Neuron (in vitro differentiated cells): ENCODE measurements around the gene SV2B.

Experiments used
- H2AFZ ChIP-seq: one replicate; pipeline ENCODE4 v1.6.1; 2013; ENCODE audit warnings: low read depth, mild to moderate bottlenecking, inconsistent platforms, low read length, moderate library complexity
- H3K27me3 ChIP-seq: one replicate; pipeline ENCODE4 v1.6.1; 2013; ENCODE audit warnings: low read length; ENCODE audit not compliant: insufficient read depth
- H3K36me3 ChIP-seq: one replicate; pipeline ENCODE4 v1.6.1; 2013; ENCODE audit warnings: low read length; ENCODE audit not compliant: insufficient read depth
- H3K4me1 ChIP-seq: one replicate; pipeline ENCODE4 v1.6.1; 2013; ENCODE audit warnings: low read length; ENCODE audit not compliant: insufficient read depth
- H3K4me3 ChIP-seq: 2 replicates; pipeline ENCODE4 v1.5.1; 2013; ENCODE audit warnings: mild to moderate bottlenecking, low read length, moderate library complexity
- H3K9me3 ChIP-seq: one replicate; pipeline ENCODE4 v1.6.1; 2013; ENCODE audit warnings: low read length

The SV2B gene

GRCh38 chr15:91099995-91100813 is at the start of gene SV2B:
TSS of gene SV2B (plus strand) at chr15:91100257. CDS start at chr15:91226264, 126,007 bp downstream.
- H3K9me3 ChIP-seq, result peaks cover 2% of the 10 kb centered on the region
- H3K4me1 ChIP-seq, result peaks cover 12% of the 10 kb centered on the region
- peak within 1 kb of the TSS; percentile 30 for H3K4me3 ChIP-seq
- peaks cover 59% of the 10 kb centered on the region for H3K27me3 ChIP-seq
- H3K36me3 ChIP-seq, result no peaks in the 10 kb centered on the region
- peak within 1 kb of the TSS; percentile 76 for H2AFZ ChIP-seq

GRCh38 chr15:91051248-91051647 is 48.8 kb upstream of the SV2B start:
- Histone ChIP-seq H3K27me3 (peaks cover 8% of the 10 kb centered on the region), H3K36me3 (no peaks in the 10 kb centered on the region), H2AFZ (no peak overlapping the region), H3K9me3 (no peaks in the 10 kb centered on the region), H3K4me1 (no peaks in the 10 kb centered on the region), H3K4me3 (no peak overlapping the region)

- Histone ChIP-seq H2AFZ (no peak overlapping the region), H3K36me3 (no peaks in the 10 kb centered on the region), H3K4me3 (no peak overlapping the region), H3K27me3 (peaks cover 15% of the 10 kb centered on the region), H3K4me1 (no peaks in the 10 kb centered on the region), H3K9me3 (no peaks in the 10 kb centered on the region)
Observed at GRCh38 chr15:91054816-91055215, 45.2 kb upstream of the SV2B start.

- Histone ChIP-seq H3K4me3 (no peak overlapping the region), H3K27me3 (peaks cover 15% of the 10 kb centered on the region), H3K36me3 (no peaks in the 10 kb centered on the region), H3K9me3 (no peaks in the 10 kb centered on the region), H3K4me1 (no peaks in the 10 kb centered on the region), H2AFZ (no peak overlapping the region)
Observed at GRCh38 chr15:91055548-91056331, 44.3 kb upstream of the SV2B start.

- no peak overlapping the region for H2AFZ ChIP-seq
Observed at GRCh38 chr15:91061230-91061629, 38.8 kb upstream of the SV2B start.

GRCh38 chr15:91061997-91062396 is 38.1 kb upstream of the SV2B start:
- H3K27me3 ChIP-seq, result peaks cover 16% of the 10 kb centered on the region
- peaks cover 2% of the 10 kb centered on the region for H3K9me3 ChIP-seq
- no peaks in the 10 kb centered on the region for H3K36me3 ChIP-seq
- no peak overlapping the region for H2AFZ ChIP-seq
- no peaks in the 10 kb centered on the region for H3K4me1 ChIP-seq
- no peak overlapping the region for H3K4me3 ChIP-seq

More at GRCh38 chr15:91061230-91061629, 38.8 kb upstream of the SV2B start:
- Histone ChIP-seq H3K9me3 (peaks cover 2% of the 10 kb centered on the region), H3K4me1 (no peaks in the 10 kb centered on the region), H3K27me3 (peaks cover 10% of the 10 kb centered on the region), H3K4me3 (no peak overlapping the region), H3K36me3 (no peaks in the 10 kb centered on the region)

GRCh38 chr15:91065505-91065904 is 34.6 kb upstream of the SV2B start:
- H3K4me1 ChIP-seq, result no peaks in the 10 kb centered on the region
- no peak overlapping the region for H2AFZ ChIP-seq
- H3K9me3 ChIP-seq, result peaks cover 2% of the 10 kb centered on the region
- H3K4me3 ChIP-seq, result no peak overlapping the region
- peaks cover 11% of the 10 kb centered on the region for H3K27me3 ChIP-seq
- H3K36me3 ChIP-seq, result no peaks in the 10 kb centered on the region

GRCh38 chr15:91067036-91067435 is 33.0 kb upstream of the SV2B start:
- H3K27me3 ChIP-seq, result peaks cover 11% of the 10 kb centered on the region
- H3K36me3 ChIP-seq, result no peaks in the 10 kb centered on the region
- H3K4me1 ChIP-seq, result no peaks in the 10 kb centered on the region
- H3K4me3 ChIP-seq, result no peak overlapping the region
- H2AFZ ChIP-seq, result no peak overlapping the region
- peaks cover 2% of the 10 kb centered on the region for H3K9me3 ChIP-seq

- Histone ChIP-seq H3K4me1 (no peaks in the 10 kb centered on the region), H3K4me3 (no peak overlapping the region), H2AFZ (no peak overlapping the region), H3K9me3 (peaks cover 2% of the 10 kb centered on the region), H3K27me3 (peaks cover 11% of the 10 kb centered on the region), H3K36me3 (no peaks in the 10 kb centered on the region)
Observed at GRCh38 chr15:91068436-91068835, 31.6 kb upstream of the SV2B start.

GRCh38 chr15:91068966-91069365 is 31.1 kb upstream of the SV2B start:
- Histone ChIP-seq H3K4me1 (no peaks in the 10 kb centered on the region), H3K4me3 (no peak overlapping the region), H3K36me3 (no peaks in the 10 kb centered on the region), H3K27me3 (peaks cover 11% of the 10 kb centered on the region), H3K9me3 (peaks cover 2% of the 10 kb centered on the region), H2AFZ (no peak overlapping the region)

- Histone ChIP-seq H3K4me1 (no peaks in the 10 kb centered on the region), H3K4me3 (no peak overlapping the region), H3K27me3 (peaks cover 8% of the 10 kb centered on the region), H3K36me3 (no peaks in the 10 kb centered on the region), H2AFZ (no peak overlapping the region), H3K9me3 (no peaks in the 10 kb centered on the region)
Observed at GRCh38 chr15:91070872-91071271, 29.2 kb upstream of the SV2B start.

GRCh38 chr15:91072161-91072560 is 27.9 kb upstream of the SV2B start:
- no peaks in the 10 kb centered on the region for H3K9me3 ChIP-seq
- H2AFZ ChIP-seq, result no peak overlapping the region
- H3K4me1 ChIP-seq, result no peaks in the 10 kb centered on the region
- H3K4me3 ChIP-seq, result no peak overlapping the region
- H3K36me3 ChIP-seq, result no peaks in the 10 kb centered on the region
- no peaks in the 10 kb centered on the region for H3K27me3 ChIP-seq

- H2AFZ ChIP-seq, result no peak overlapping the region
- no peaks in the 10 kb centered on the region for H3K36me3 ChIP-seq
- H3K27me3 ChIP-seq, result no peaks in the 10 kb centered on the region
- no peak overlapping the region for H3K4me3 ChIP-seq
- no peaks in the 10 kb centered on the region for H3K4me1 ChIP-seq
- H3K9me3 ChIP-seq, result no peaks in the 10 kb centered on the region
Observed at GRCh38 chr15:91073077-91073476, 27.0 kb upstream of the SV2B start.
